GM12878 (cell line): ENCODE data around the gene PIK3C2B. TPM values are rescaled to one million over a fixed set of nuclear protein-coding genes. Genes with fewer than 3 reads are reported as not detected.

Experiments used
- ATAC-seq: fragments of 200-7000 bp; cut with Tn5 transposase; 3 replicates; pipeline ENCODE4 v1.9.1; 2020; ENCODE audit warnings: mild to moderate bottlenecking, moderate library complexity
- BruUV-seq: library from RNA; stranded (reverse); fragments of 400-500 nt; replicated peaks from 2 replicates; lab custom pipeline; 2021; lab: Mats Ljungman, UMichigan
- CTCF ChIA-PET: fragments of 300-600 bp; sonication (Branson Sonifier 250); formaldehyde crosslinking; extraction: SDS; loops from one replicate; lab custom pipeline; 2021; ENCODE audit warnings: inconsistent platforms; lab: Yijun Ruan, JAX
- POLR2A ChIA-PET: fragments of 350-600 bp; formaldehyde crosslinking; extraction: SDS; loops from one replicate; lab custom pipeline; 2021; ENCODE audit warnings: inconsistent platforms; lab: Charles Lee
- RAD21 ChIA-PET: fragments of 300-600 bp; sonication (Branson Sonifier 250); formaldehyde crosslinking; loops from one replicate; lab custom pipeline; 2023; ENCODE audit warnings: antibody characterized with exemption; ENCODE audit not compliant: unreplicated experiment; lab: Charles Lee
- SMC1A ChIA-PET: fragments of 300-600 bp; sonication (Branson Sonifier 250); formaldehyde crosslinking; loops from one replicate; lab custom pipeline; 2023; ENCODE audit not compliant: unreplicated experiment, uncharacterized antibody; lab: Charles Lee
- DNase-seq: peaks from one replicate; pipeline ENCODE4 v3.0.0-alpha.2; 2011; ENCODE audit warnings: low read depth, low spot score
- FAIRE-seq: peaks from 3 replicates; lab custom pipeline; 2011; peaks lifted over from hg19 to GRCh38; lab: Jason Lieb, UNC
- H2AFZ ChIP-seq: 2 replicates; pipeline ENCODE4 v1.6.0; 2011; ENCODE audit warnings: low read depth, low read length, control low read depth; ENCODE audit not compliant: control insufficient read depth
- H3K27ac ChIP-seq: 2 replicates; pipeline ENCODE4 v1.5.1; 2011; ENCODE audit warnings: control low read depth; ENCODE audit not compliant: control insufficient read depth, insufficient read depth
- H3K27me3 ChIP-seq, 2 experiments: replicated peaks in 1 of 2; 2 replicates each; pipeline versions ENCODE4 v1.6.0 to v1.6.1; 2011; ENCODE audit warnings: low read length in 1 of 2; ENCODE audit not compliant: control insufficient read depth in 2 of 2, insufficient read depth in 2 of 2
- H3K36me3 ChIP-seq, 2 experiments: 2 replicates each; pipeline ENCODE4 v1.5.1; 2011; ENCODE audit warnings: low read length in 1 of 2; ENCODE audit not compliant: control insufficient read depth in 2 of 2, insufficient read depth in 2 of 2
- H3K4me1 ChIP-seq: 2 replicates; pipeline ENCODE4 v1.6.1; 2011; ENCODE audit warnings: mild to moderate bottlenecking, low read length, moderate library complexity, mixed read lengths; ENCODE audit not compliant: control insufficient read depth, insufficient read depth
- H3K4me2 ChIP-seq: 2 replicates; pipeline ENCODE4 v1.6.0; 2011; ENCODE audit warnings: control low read depth; ENCODE audit not compliant: control insufficient read depth, insufficient read depth
- H3K4me3 ChIP-seq: fragments of 200-600 bp; sonication (generic); 2 replicates; pipeline ENCODE4 v1.5.1; 2016
- H3K79me2 ChIP-seq: 2 replicates; pipeline ENCODE4 v1.6.0; 2011; ENCODE audit warnings: low read length; ENCODE audit not compliant: control insufficient read depth, insufficient read depth
- H3K9ac ChIP-seq: 2 replicates; pipeline ENCODE4 v1.8.0; 2011; ENCODE audit warnings: low read length, control low read depth, mixed read lengths; ENCODE audit not compliant: control insufficient read depth, insufficient read depth
- H3K9me3 ChIP-seq: replicated peaks from 3 replicates; pipeline ENCODE4 v1.5.1; 2011; ENCODE audit warnings: mild to moderate bottlenecking, low read length; ENCODE audit not compliant: control insufficient read depth, insufficient read depth
- H4K20me1 ChIP-seq: 2 replicates; pipeline ENCODE4 v1.6.0; 2011; ENCODE audit not compliant: control insufficient read depth, insufficient read depth
- ASH2L ChIP-seq: fragments of 300-600, 200-600 bp; sonication (generic); IDR thresholded peaks from 2 replicates; pipeline ENCODE4 v1.6.1; 2017; ENCODE audit warnings: low read depth, mild to moderate bottlenecking, borderline replicate concordance
- EED ChIP-seq: sonication (generic); IDR thresholded peaks from 2 replicates; pipeline ENCODE4 v1.6.1; 2016; ENCODE audit warnings: antibody characterized with exemption, low read depth
- KAT2A ChIP-seq: conservative IDR thresholded peaks from 2 replicates; pipeline ENCODE4 v1.6.1; 2011; ENCODE audit warnings: low read depth, low read length; ENCODE audit not compliant: control insufficient read depth
- NR2F1 ChIP-seq: fragments of 450-650 bp; conservative IDR thresholded peaks from 2 replicates; pipeline ENCODE4 v1.6.1; 2017; ENCODE audit warnings: mild to moderate bottlenecking
- PML ChIP-seq: IDR thresholded peaks from 2 replicates; pipeline ENCODE4 v1.6.1; 2012; ENCODE audit warnings: low read length, inconsistent platforms
- RBBP5 ChIP-seq: fragments of 200-600 bp; sonication (generic); conservative IDR thresholded peaks from 2 replicates; pipeline ENCODE4 v1.6.1; 2016
- RUNX3 ChIP-seq: IDR thresholded peaks from 2 replicates; pipeline ENCODE4 v1.6.1; 2012; ENCODE audit warnings: low read length, inconsistent platforms
- ZNF207 ChIP-seq: fragments of 450-650 bp; IDR thresholded peaks from 2 replicates; pipeline ENCODE4 v1.6.1; 2014; ENCODE audit warnings: antibody characterized with exemption, mild to moderate bottlenecking, borderline replicate concordance
- WGBS: methylation state at CpG from one replicate; pipeline ENCODE4 v1.1.6; 2016; ENCODE audit warnings: low lambda C conversion rate; ENCODE audit not compliant: insufficient replicate concordance, insufficient coverage; ENCODE audit errors: missing lambda C conversion rate; 5-methylcytosine and 5-hydroxymethylcytosine counted together
- in situ Hi-C: fragments of 300-500 bp; cut with MboI; formaldehyde crosslinking; loops from 9 replicates; pipeline ENCODE4 v1.14.3; 2018; ENCODE audit warnings: mixed read lengths
- intact Hi-C: fragments of 100-400 bp; cut with micrococcal nuclease; formaldehyde crosslinking; loops from one replicate; pipeline ENCODE4 v1.14.2; 2022; ENCODE audit not compliant: unreplicated experiment
- polyA plus RNA-seq, 11 experiments: library from polyadenylated mRNA; depleted of rRNA in 4 of 11; unstranded in 6 of 11; stranded (reverse) in 5 of 11; fragments of >200 nt; fragmentation: Nextera tagmentation in 4 of 11; fragmentation: Illumina TruSeq in 1 of 11; extraction: Ambion mirVana in 4 of 11; extraction: Trizol in 1 of 11; gene quantifications; 1 replicate in 1 of 11; 2 replicates in 10 of 11; pipeline versions ENCODE4 v1.2.1 to v1.2.3, GENCODE V29; 2011 to 2016; ENCODE audit warnings: inconsistent platforms in 2 of 11, missing spikeins in 2 of 11, low read depth in 1 of 11
- total RNA-seq, 4 experiments: library from RNA; depleted of rRNA in 3 of 4; stranded (reverse); fragments of >200 nt in 3 of 4; fragmentation: Illumina TruSeq in 1 of 4; extraction: Trizol in 1 of 4; gene quantifications; 2 replicates each; pipeline versions ENCODE4 v1.2.1 to v1.2.3, GENCODE V29; 2013 to 2021
- TF ChIP-seq, protein P1 (sequence below), 3 experiments: IDR thresholded peaks in 2 of 3; conservative IDR thresholded peaks in 1 of 3; 2 replicates each; pipeline ENCODE4 v1.5.1; 2011; ENCODE audit warnings: low read depth in 3 of 3, low read length in 3 of 3, mild to moderate bottlenecking in 3 of 3, control low read depth in 2 of 3, moderate library complexity in 2 of 3, inconsistent platforms in 1 of 3, mixed read lengths in 1 of 3; ENCODE audit not compliant: control insufficient read depth in 2 of 3, insufficient read depth in 1 of 3; ENCODE audit errors: extremely low read depth in 1 of 3
- TF ChIP-seq, protein P2 (sequence below): IDR thresholded peaks from 2 replicates; pipeline ENCODE4 v1.6.1; 2012; ENCODE audit warnings: low read length, inconsistent platforms

The PIK3C2B gene
- total and polyA plus RNA-seq, 10 of the 15 experiments (the other 5 are each of a cell fraction or from before 2014, with no cell fraction given): 2.2 to 38.1 (median 11.4) TPM

DNA sequence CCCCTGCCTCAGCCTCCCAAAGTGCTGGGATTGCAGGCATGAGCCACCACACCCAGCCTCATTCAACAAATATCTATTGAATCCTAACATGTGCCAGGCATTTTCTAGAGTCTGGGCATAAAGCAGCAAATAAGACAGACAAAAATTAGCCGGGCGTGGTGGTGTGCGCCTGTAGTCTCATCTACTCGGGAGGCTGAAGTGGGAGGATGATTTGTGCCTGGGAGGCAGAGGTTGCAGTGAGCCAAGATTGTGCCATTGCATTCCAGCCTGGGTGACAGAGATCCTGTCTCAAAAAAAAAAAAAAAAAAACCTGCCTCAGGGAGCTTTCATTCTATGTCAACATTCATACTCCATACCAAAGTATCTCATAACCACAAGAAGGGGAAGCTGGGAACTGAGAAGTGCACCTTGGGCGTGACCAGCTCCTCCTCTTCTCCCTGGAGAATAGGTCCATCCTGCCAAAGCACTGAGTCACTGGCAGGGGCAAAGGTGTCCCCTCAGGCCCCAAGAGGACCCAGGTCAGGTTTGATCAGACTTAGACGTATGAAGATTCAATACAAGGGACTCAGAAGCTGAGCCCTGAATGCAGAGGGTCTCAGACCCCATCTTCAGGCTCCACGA lies 46.2 kb downstream of the PIK3C2B start:
- intact Hi-C loops: loop anchor here (10.0 kb wide), 1 partner anchor 356 kb away; no protein-coding TSS in a partner anchor
- H3K79me2 ChIP-seq: no peaks in the 10 kb centered on the region
- TF ChIP-seq NR2F1 (no peak), KAT2A (no peak), RUNX3 (peak; percentile 17; the same call in 1 of the 2 replicates)
- TF ChIP-seq, all 136 proteins: peak for 1
- no TSS peak for BruUV-seq
- H3K27me3 ChIP-seq: no peaks in the 10 kb centered on the region
- H3K4me1 ChIP-seq: peaks cover 21% of the 10 kb centered on the region
- H3K4me2 ChIP-seq: no peak overlapping the region; the same call in 1 of the 2 replicates
- RAD21 ChIA-PET: interaction anchor here (1.2 to 13.8 kb wide), 7 partner anchors 17 to 358 kb away, joined by 5 to 441 read pairs (median 19); partner anchors contain the start of genes MDM4 and PIK3C2B
- DNase-seq: no peak
- FAIRE-seq: no peak
- no peak overlapping the region for H2AFZ ChIP-seq
- no peaks in the 10 kb centered on the region for H4K20me1 ChIP-seq
- H3K4me3 ChIP-seq: no peak overlapping the region
- no peak overlapping the region for H3K9ac ChIP-seq
- H3K9me3 ChIP-seq: no peaks in the 10 kb centered on the region
- 41% methylated on average over 7 of the region's 7 CpGs for WGBS
- CTCF ChIA-PET: interaction anchor here (0.6 to 51.8 kb wide), 15 partner anchors 9 to 1218 kb away, joined by 3 to 2021 read pairs (median 5); partner anchors contain the start of gene PIK3C2B
- in situ Hi-C loops: loop anchor here (5.0 kb wide), 1 partner anchor 54 kb away; no protein-coding TSS in a partner anchor
- SMC1A ChIA-PET: interaction anchor here (0.9 to 33.8 kb wide), 7 partner anchors 17 to 359 kb away, joined by 3 to 939 read pairs (median 5); partner anchors contain the start of gene PIK3C2B
- peaks cover 15 to 19% of the 10 kb centered on the region in 2 experiments; a peak in 3 of 4 replicates for H3K36me3 ChIP-seq
- ATAC-seq: no peak
- peak overlapping the region; percentile 39; the same call in 1 of the 2 replicates for H3K27ac ChIP-seq
- POLR2A ChIA-PET: interaction anchor here (0.7 to 4.9 kb wide), 4 partner anchors 20 to 55 kb away, joined by 3 to 54 read pairs (median 4); partner anchors contain the start of gene PIK3C2B

DNA sequence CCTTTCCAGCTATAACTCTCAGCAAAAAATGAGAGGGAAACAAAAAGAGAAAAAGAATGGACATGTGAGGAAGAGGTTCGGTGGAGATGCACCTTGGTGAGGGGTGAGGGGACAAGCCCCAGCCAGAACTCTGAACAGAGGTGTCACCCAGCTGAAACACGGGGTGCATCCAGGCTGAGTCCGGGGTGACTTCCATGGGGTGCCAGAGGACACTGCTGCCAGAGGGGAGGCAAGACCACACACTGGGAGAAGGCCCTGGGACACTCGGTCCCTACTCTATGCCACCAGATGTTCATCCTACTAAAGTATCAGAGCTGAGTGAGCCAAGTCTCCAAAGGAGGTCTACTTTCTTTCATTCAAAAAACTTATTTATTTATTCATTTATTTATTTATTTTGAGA lies 46.9 kb downstream of the PIK3C2B start:
- intact Hi-C loops: loop anchor here (2.0 to 10.0 kb wide), 2 partner anchors 19 to 357 kb away; no protein-coding TSS in a partner anchor
- ChIA-PET POLR2A (interaction anchor here (1.7 to 4.9 kb wide), 3 partner anchors 33 to 56 kb away, joined by 8 to 54 read pairs (median 12); partner anchors contain the start of gene PIK3C2B), RAD21 (interaction anchor here (1.6 to 13.8 kb wide), 10 partner anchors 10 to 359 kb away, joined by 3 to 441 read pairs (median 16); partner anchors contain the start of genes MDM4 and PIK3C2B), CTCF (interaction anchor here (1.3 to 51.8 kb wide), 14 partner anchors 10 to 359 kb away, joined by 3 to 2021 read pairs (median 10); partner anchors contain the start of gene PIK3C2B)
- no peak for FAIRE-seq
- Histone ChIP-seq H3K9ac (no peak overlapping the region), H3K27me3 (no peaks in the 10 kb centered on the region), H3K9me3 (no peaks in the 10 kb centered on the region), H3K79me2 (no peaks in the 10 kb centered on the region), H3K4me1 (peaks cover 14% of the 10 kb centered on the region), H3K27ac (no peak overlapping the region), H4K20me1 (no peaks in the 10 kb centered on the region), H3K4me2 (no peak overlapping the region), H2AFZ (no peak overlapping the region)
- 66% methylated on average over 4 of the region's 4 CpGs for WGBS
- TF ChIP-seq, protein P1, sequence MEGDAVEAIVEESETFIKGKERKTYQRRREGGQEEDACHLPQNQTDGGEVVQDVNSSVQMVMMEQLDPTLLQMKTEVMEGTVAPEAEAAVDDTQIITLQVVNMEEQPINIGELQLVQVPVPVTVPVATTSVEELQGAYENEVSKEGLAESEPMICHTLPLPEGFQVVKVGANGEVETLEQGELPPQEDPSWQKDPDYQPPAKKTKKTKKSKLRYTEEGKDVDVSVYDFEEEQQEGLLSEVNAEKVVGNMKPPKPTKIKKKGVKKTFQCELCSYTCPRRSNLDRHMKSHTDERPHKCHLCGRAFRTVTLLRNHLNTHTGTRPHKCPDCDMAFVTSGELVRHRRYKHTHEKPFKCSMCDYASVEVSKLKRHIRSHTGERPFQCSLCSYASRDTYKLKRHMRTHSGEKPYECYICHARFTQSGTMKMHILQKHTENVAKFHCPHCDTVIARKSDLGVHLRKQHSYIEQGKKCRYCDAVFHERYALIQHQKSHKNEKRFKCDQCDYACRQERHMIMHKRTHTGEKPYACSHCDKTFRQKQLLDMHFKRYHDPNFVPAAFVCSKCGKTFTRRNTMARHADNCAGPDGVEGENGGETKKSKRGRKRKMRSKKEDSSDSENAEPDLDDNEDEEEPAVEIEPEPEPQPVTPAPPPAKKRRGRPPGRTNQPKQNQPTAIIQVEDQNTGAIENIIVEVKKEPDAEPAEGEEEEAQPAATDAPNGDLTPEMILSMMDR (IDR thresholded peaks at IDR 0.05 in 2 of 3, conservative IDR thresholded peaks at IDR 0.05 in 1 of 3; ENCODE audit: control insufficient read depth in 2 of 3, extremely low read depth in 1 of 3, insufficient read depth in 1 of 3, low read depth in 3 of 3, low read length in 3 of 3): no peak
- TF ChIP-seq ASH2L (no peak), RBBP5 (no peak), ZNF207 (no peak), EED (no peak), PML (no peak)
- TF ChIP-seq, protein P2, sequence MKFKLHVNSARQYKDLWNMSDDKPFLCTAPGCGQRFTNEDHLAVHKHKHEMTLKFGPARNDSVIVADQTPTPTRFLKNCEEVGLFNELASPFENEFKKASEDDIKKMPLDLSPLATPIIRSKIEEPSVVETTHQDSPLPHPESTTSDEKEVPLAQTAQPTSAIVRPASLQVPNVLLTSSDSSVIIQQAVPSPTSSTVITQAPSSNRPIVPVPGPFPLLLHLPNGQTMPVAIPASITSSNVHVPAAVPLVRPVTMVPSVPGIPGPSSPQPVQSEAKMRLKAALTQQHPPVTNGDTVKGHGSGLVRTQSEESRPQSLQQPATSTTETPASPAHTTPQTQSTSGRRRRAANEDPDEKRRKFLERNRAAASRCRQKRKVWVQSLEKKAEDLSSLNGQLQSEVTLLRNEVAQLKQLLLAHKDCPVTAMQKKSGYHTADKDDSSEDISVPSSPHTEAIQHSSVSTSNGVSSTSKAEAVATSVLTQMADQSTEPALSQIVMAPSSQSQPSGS: no peak
- TF ChIP-seq, all 136 proteins: peak for 0
- SMC1A ChIA-PET: interaction anchor here (1.2 to 33.8 kb wide), 9 partner anchors 9 to 72 kb away, joined by 3 to 939 read pairs (median 10); partner anchors contain the start of gene PIK3C2B
- peaks cover 15 to 25% of the 10 kb centered on the region in 2 experiments; a peak in 3 of 4 replicates for H3K36me3 ChIP-seq
- in situ Hi-C loops: loop anchor here (5.0 kb wide), 1 partner anchor 55 kb away; no protein-coding TSS in a partner anchor
- ATAC-seq (no peak), DNase-seq (no peak)
- H3K4me3 ChIP-seq: no peak overlapping the region
- BruUV-seq: no TSS peak
